AML-193 (cell line): Measurements from ENCODE around the gene PSEN1.
A peak's percentile ranks its signal among the peaks of the same experiment; 100 is the strongest.

Source experiments
- DNase-seq, 2 experiments: peaks; one replicate each; lab custom pipeline; 2025; lab: John Stamatoyannopoulos, UW

Gene PSEN1

GRCh38 chr14:73136387-73137225 is at the start of gene PSEN1:
PSEN1 (plus strand) TSS chr14:73136507; CDS start chr14:73148020, 11,513 bp downstream.
- DNase-seq: peak; percentile 87 to 92

- no peak for DNase-seq
Measured at GRCh38 chr14:73091044-73091443, 45.3 kb upstream of the PSEN1 start.

- no peak for DNase-seq
Measured at GRCh38 chr14:73097421-73097820, 38.9 kb upstream of the PSEN1 start.

GRCh38 chr14:73100334-73100733 is 36.0 kb upstream of the PSEN1 start:
- DNase-seq: no peak

- DNase-seq: no peak
Measured at GRCh38 chr14:73102806-73103497, 33.4 kb upstream of the PSEN1 start.

GRCh38 chr14:73105050-73105449 is 31.3 kb upstream of the PSEN1 start:
- no peak for DNase-seq

GRCh38 chr14:73105727-73106126 is 30.6 kb upstream of the PSEN1 start:
- DNase-seq: no peak

GRCh38 chr14:73116079-73116665 is 20.1 kb upstream of the PSEN1 start:
- no peak for DNase-seq

GRCh38 chr14:73124180-73124894 is 12.0 kb upstream of the PSEN1 start:
- no peak for DNase-seq

- DNase-seq: no peak
Measured at GRCh38 chr14:73125169-73125588, 11.1 kb upstream of the PSEN1 start.

GRCh38 chr14:73125746-73126145 is 10.6 kb upstream of the PSEN1 start:
- no peak for DNase-seq

- no peak for DNase-seq
Measured at GRCh38 chr14:73133795-73134194, 2.5 kb upstream of the PSEN1 start.

- no peak for DNase-seq
Measured at GRCh38 chr14:73136085-73136386, 271 bp upstream of the PSEN1 start.

- DNase-seq: no peak
Measured at GRCh38 chr14:73140811-73141323, 4.6 kb downstream of the PSEN1 start.

GRCh38 chr14:73142216-73142615 is 5.9 kb downstream of the PSEN1 start:
- DNase-seq: no peak

- no peak for DNase-seq
Measured at GRCh38 chr14:73143003-73143402, 6.7 kb downstream of the PSEN1 start.

GRCh38 chr14:73143617-73144016 is 7.3 kb downstream of the PSEN1 start:
- no peak for DNase-seq

GRCh38 chr14:73145371-73145770 is 9.1 kb downstream of the PSEN1 start:
- no peak for DNase-seq

GRCh38 chr14:73146111-73146510 is 9.8 kb downstream of the PSEN1 start:
- no peak for DNase-seq

- no peak for DNase-seq
Measured at GRCh38 chr14:73149753-73150152, 13.4 kb downstream of the PSEN1 start.

- no peak for DNase-seq
Measured at GRCh38 chr14:73153272-73153671, 17.0 kb downstream of the PSEN1 start.

- no peak for DNase-seq
Measured at GRCh38 chr14:73162251-73162650, 25.9 kb downstream of the PSEN1 start.
